PC-9 (cell line): ENCODE measurements around the gene HCN1. TPM values are rescaled to one million over a fixed set of nuclear protein-coding genes. Genes with fewer than 3 reads are reported as not detected.

Source experiments
- BruUV-seq: library from RNA; stranded (reverse); fragments of 400-500 nt; replicated peaks from 2 replicates; lab custom pipeline; 2021; lab: Mats Ljungman, UMichigan
- CTCF ChIA-PET: fragments of 300-600 bp; sonication (Branson Sonifier 250); formaldehyde crosslinking; loops from one replicate; lab custom pipeline; 2022; ENCODE audit warnings: antibody characterized with exemption; lab: Charles Lee
- POLR2A ChIA-PET: fragments of 300-600 bp; sonication (Branson Sonifier 250); formaldehyde crosslinking; loops from one replicate; lab custom pipeline; 2022; ENCODE audit warnings: antibody characterized with exemption; ENCODE audit not compliant: unreplicated experiment; lab: Charles Lee
- DNase-seq, 2 experiments: peaks; one replicate each; pipeline versions ENCODE4 v3.0.0 to v3.0.0-alpha.2; 2015 to 2022; ENCODE audit warnings: mixed read lengths in 1 of 2
- H2AFZ ChIP-seq: fragments of 200-600 bp; sonication (generic); 2 replicates; pipeline ENCODE4 v1.8.1; 2017; ENCODE audit warnings: antibody characterized with exemption
- H3F3A ChIP-seq: fragments of 200-600 bp; sonication (generic); 2 replicates; pipeline ENCODE4 v1.8.1; 2017; ENCODE audit warnings: antibody characterized with exemption, mild to moderate bottlenecking, low read depth; ENCODE audit not compliant: insufficient read depth
- H3K27ac ChIP-seq: fragments of 200-600 bp; sonication (generic); 2 replicates; pipeline ENCODE4 v1.6.1; 2016; ENCODE audit warnings: mixed run types
- H3K27me3 ChIP-seq: fragments of 200-600 bp; sonication (generic); 2 replicates; pipeline ENCODE4 v1.6.1; 2016; ENCODE audit warnings: low read depth, mixed run types; ENCODE audit not compliant: insufficient read depth
- H3K36me3 ChIP-seq: fragments of 200-600 bp; sonication (generic); 2 replicates; pipeline ENCODE4 v1.6.1; 2016; ENCODE audit warnings: low read depth, mixed run types
- H3K4me1 ChIP-seq: fragments of 200-600 bp; sonication (generic); replicated peaks from 2 replicates; pipeline ENCODE4 v1.6.1; 2016; ENCODE audit warnings: mixed run types; ENCODE audit not compliant: insufficient read depth
- H3K4me2 ChIP-seq: fragments of 200-600 bp; sonication (generic); 2 replicates; pipeline ENCODE4 v1.6.1; 2017; ENCODE audit warnings: mixed run types
- H3K4me3 ChIP-seq: fragments of 200-600 bp; sonication (generic); 2 replicates; pipeline ENCODE4 v1.6.1; 2016; ENCODE audit warnings: mixed run types
- H3K79me2 ChIP-seq: fragments of 200-600 bp; sonication (generic); 2 replicates; pipeline ENCODE4 v1.6.1; 2017; ENCODE audit warnings: low read depth, mixed run types
- H3K9me2 ChIP-seq: fragments of 200-600 bp; sonication (generic); 2 replicates; pipeline ENCODE4 v1.8.1; 2017; ENCODE audit warnings: mild to moderate bottlenecking; ENCODE audit not compliant: insufficient read depth
- H3K9me3 ChIP-seq: fragments of 200-600 bp; sonication (generic); 2 replicates; pipeline ENCODE4 v1.8.1; 2016; ENCODE audit warnings: low read depth; ENCODE audit not compliant: insufficient read depth
- H4K20me1 ChIP-seq: fragments of 200-600 bp; sonication (generic); 2 replicates; pipeline ENCODE4 v1.8.1; 2017; ENCODE audit not compliant: insufficient read depth
- CTCF ChIP-seq: fragments of 200-600 bp; sonication (generic); conservative IDR thresholded peaks from 2 replicates; pipeline ENCODE4 v1.6.1; 2017; ENCODE audit warnings: mixed run types, antibody characterized with exemption, mild to moderate bottlenecking, moderate library complexity
- EZH2 ChIP-seq: fragments of 200-600 bp; sonication (generic); IDR thresholded peaks from 2 replicates; pipeline ENCODE4 v1.8.0; 2017; ENCODE audit warnings: antibody characterized with exemption, low read depth
- intact Hi-C: fragments of 100-400 bp; cut with micrococcal nuclease; formaldehyde crosslinking; loops from one replicate; pipeline ENCODE4 v1.10.0; 2022; ENCODE audit not compliant: unreplicated experiment
- total RNA-seq: library from RNA; stranded (reverse); gene quantifications from 2 replicates; pipeline ENCODE4 v1.2.3, GENCODE V29; 2021

HCN1 gene
- total RNA-seq, 1 experiment from 2014 or later: not detected

- intact Hi-C loops: no loop called here
Measured at GRCh38 chr5:45642370-45642769, 53.8 kb downstream of the HCN1 start.

GRCh38 chr5:45639040-45639439 is 57.1 kb downstream of the HCN1 start:
- POLR2A ChIA-PET: no interaction called here
- Histone ChIP-seq H3K79me2 (no peaks in the 10 kb centered on the region), H3K27ac (no peak overlapping the region), H4K20me1 (no peaks in the 10 kb centered on the region), H2AFZ (no peak overlapping the region), H3K27me3 (no peaks in the 10 kb centered on the region), H3K4me3 (no peak overlapping the region), H3K36me3 (no peaks in the 10 kb centered on the region), H3K4me1 (no peaks in the 10 kb centered on the region), H3K4me2 (no peak overlapping the region), H3F3A (no peaks in the 10 kb centered on the region), H3K9me3 (no peaks in the 10 kb centered on the region), H3K9me2 (no peaks in the 10 kb centered on the region)
- DNase-seq: no peak
- intact Hi-C loops: loop anchor here (2.0 to 10.0 kb wide), 2 partner anchors 604 to 776 kb away; no protein-coding TSS in a partner anchor
- BruUV-seq: no TSS peak
- TF ChIP-seq CTCF: peak; percentile 58
- no peak for TF ChIP-seq EZH2
- CTCF ChIA-PET: no interaction called here

More at GRCh38 chr5:45642370-45642769, 53.8 kb downstream of the HCN1 start:
- no peak for DNase-seq
- ChIA-PET POLR2A (no interaction called here), CTCF (no interaction called here)
- no peaks in the 10 kb centered on the region for H3K79me2 ChIP-seq
- H3K4me3 ChIP-seq: no peak overlapping the region
- no peaks in the 10 kb centered on the region for H4K20me1 ChIP-seq
- H3K4me1 ChIP-seq: no peaks in the 10 kb centered on the region
- H3K9me2 ChIP-seq: no peaks in the 10 kb centered on the region
- BruUV-seq: no TSS peak
- no peaks in the 10 kb centered on the region for H3K9me3 ChIP-seq
- H3F3A ChIP-seq: no peaks in the 10 kb centered on the region
- no peaks in the 10 kb centered on the region for H3K27me3 ChIP-seq
- H3K27ac ChIP-seq: no peak overlapping the region
- H3K4me2 ChIP-seq: no peak overlapping the region
- H3K36me3 ChIP-seq: no peaks in the 10 kb centered on the region
- H2AFZ ChIP-seq: no peak overlapping the region
- TF ChIP-seq CTCF (no peak), EZH2 (no peak)

- Histone ChIP-seq H3K27me3 (no peaks in the 10 kb centered on the region), H3K4me1 (no peaks in the 10 kb centered on the region), H3K9me2 (no peaks in the 10 kb centered on the region), H3K4me3 (no peak overlapping the region), H3F3A (no peaks in the 10 kb centered on the region), H3K36me3 (no peaks in the 10 kb centered on the region), H3K27ac (no peak overlapping the region), H3K9me3 (no peaks in the 10 kb centered on the region; the same call in 1 of the 2 replicates), H3K4me2 (no peak overlapping the region), H3K79me2 (no peaks in the 10 kb centered on the region), H4K20me1 (no peaks in the 10 kb centered on the region), H2AFZ (no peak overlapping the region)
- DNase-seq: no peak
- TF ChIP-seq CTCF (no peak), EZH2 (no peak)
- CTCF ChIA-PET: no interaction called here
- BruUV-seq: no TSS peak
- intact Hi-C loops: no loop called here
- POLR2A ChIA-PET: no interaction called here
Measured at GRCh38 chr5:45627076-45627656, 69.0 kb downstream of the HCN1 start.
